ENCODE measurements around the gene SEMA4A.
"Not testable (repeated sequence)": the region's sequence is repeated elsewhere in the genome, so short reads cannot be mapped to it uniquely, and the experiment has no call there.

SEMA4A gene

GRCh38 chr1:156212833-156213643 lies 59.7 kb downstream of the SEMA4A start, which contains the start of gene PMF1:
Gene PMF1 (plus strand): TSS chr1:156213007. CDS start chr1:156213016, 9 bp downstream.
- peak within 1 kb of the TSS; percentile 96 for H3K4me3 Mint-ChIP-seq
- no peaks in the 10 kb centered on the region for H3K9me3 Mint-ChIP-seq
- H3K36me3 Mint-ChIP-seq (ENCODE audit: insufficient read depth) = peaks cover 19% of the 10 kb centered on the region
- peaks cover 25% of the 10 kb centered on the region for H3K4me1 Mint-ChIP-seq
- DNase-seq (ENCODE audit: low spot score in 2 of 2) = peak; percentile 84 to 92
- ATAC-seq (replicated peaks; ENCODE audit: extremely low read depth, poor library complexity, severe bottlenecking) = peak; percentile 97
- no peaks in the 10 kb centered on the region for H3K27me3 Mint-ChIP-seq
- H3K27ac Mint-ChIP-seq (ENCODE audit: low read depth) = peak within 1 kb of the TSS; percentile 99

- no peak for ATAC-seq (replicated peaks; ENCODE audit: extremely low read depth, poor library complexity, severe bottlenecking)
- Mint-ChIP-seq H3K4me3 (peak overlapping the region; percentile 96), H3K36me3 (ENCODE audit: insufficient read depth) (peaks cover 16% of the 10 kb centered on the region)
Observed at GRCh38 chr1:156213644-156213966, 60.2 kb downstream of the SEMA4A start.

GRCh38 chr1:156214024-156214748 lies 60.8 kb downstream of the SEMA4A start:
- Mint-ChIP-seq H3K9me3 (no peaks in the 10 kb centered on the region), H3K4me3 (peak overlapping the region; percentile 96)

More at GRCh38 chr1:156213644-156213966, 60.2 kb downstream of the SEMA4A start:
- no peaks in the 10 kb centered on the region for H3K9me3 Mint-ChIP-seq
- H3K4me1 Mint-ChIP-seq = peaks cover 28% of the 10 kb centered on the region
- no peak for DNase-seq (ENCODE audit: low spot score in 2 of 2)
- no peaks in the 10 kb centered on the region for H3K27me3 Mint-ChIP-seq
- H3K27ac Mint-ChIP-seq (ENCODE audit: low read depth) = peak overlapping the region; percentile 99

GRCh38 chr1:156216361-156217086 lies 63.1 kb downstream of the SEMA4A start:
- not testable (repeated sequence) for ATAC-seq (replicated peaks; ENCODE audit: extremely low read depth, poor library complexity, severe bottlenecking); H3K9me3 Mint-ChIP-seq; H3K27me3 Mint-ChIP-seq; DNase-seq (ENCODE audit: low spot score in 2 of 2); H3K27ac Mint-ChIP-seq (ENCODE audit: low read depth); H3K4me3 Mint-ChIP-seq
- Mint-ChIP-seq H3K4me1 (peaks cover 40% of the 10 kb centered on the region), H3K36me3 (ENCODE audit: insufficient read depth) (peaks cover 16% of the 10 kb centered on the region)

More at GRCh38 chr1:156214024-156214748, 60.8 kb downstream of the SEMA4A start:
- peaks cover 13% of the 10 kb centered on the region for H3K36me3 Mint-ChIP-seq (ENCODE audit: insufficient read depth)
- DNase-seq (ENCODE audit: low spot score in 2 of 2) (no peak), ATAC-seq (replicated peaks; ENCODE audit: extremely low read depth, poor library complexity, severe bottlenecking) (no peak)
- no peaks in the 10 kb centered on the region for H3K27me3 Mint-ChIP-seq
- H3K27ac Mint-ChIP-seq (ENCODE audit: low read depth) = peak overlapping the region; percentile 99
- peaks cover 30% of the 10 kb centered on the region for H3K4me1 Mint-ChIP-seq

GRCh38 chr1:156217871-156218270 lies 64.5 kb downstream of the SEMA4A start:
- no peak for ATAC-seq (replicated peaks; ENCODE audit: extremely low read depth, poor library complexity, severe bottlenecking)
- no peaks in the 10 kb centered on the region for H3K9me3 Mint-ChIP-seq
- H3K4me1 Mint-ChIP-seq = peaks cover 28% of the 10 kb centered on the region

GRCh38 chr1:156220226-156220625 lies 66.8 kb downstream of the SEMA4A start:
- H3K9me3 Mint-ChIP-seq = no peaks in the 10 kb centered on the region

More at GRCh38 chr1:156217871-156218270, 64.5 kb downstream of the SEMA4A start:
- Mint-ChIP-seq H3K27ac (ENCODE audit: low read depth) (peak overlapping the region; percentile 85), H3K4me3 (peak overlapping the region; percentile 43), H3K36me3 (ENCODE audit: insufficient read depth) (peaks cover 17% of the 10 kb centered on the region), H3K27me3 (no peaks in the 10 kb centered on the region)
- DNase-seq (ENCODE audit: low spot score in 2 of 2) = no peak

GRCh38 chr1:156221986-156222692 lies 68.8 kb downstream of the SEMA4A start:
- no peak overlapping the region for H3K4me3 Mint-ChIP-seq
- H3K27me3 Mint-ChIP-seq = no peaks in the 10 kb centered on the region
- DNase-seq (ENCODE audit: low spot score in 2 of 2) (no peak), ATAC-seq (replicated peaks; ENCODE audit: extremely low read depth, poor library complexity, severe bottlenecking) (no peak)
- no peaks in the 10 kb centered on the region for H3K9me3 Mint-ChIP-seq
- peaks cover 20% of the 10 kb centered on the region for H3K36me3 Mint-ChIP-seq (ENCODE audit: insufficient read depth)
- peak overlapping the region; percentile 4 for H3K27ac Mint-ChIP-seq (ENCODE audit: low read depth)
- peaks cover 32% of the 10 kb centered on the region for H3K4me1 Mint-ChIP-seq

More at GRCh38 chr1:156220226-156220625, 66.8 kb downstream of the SEMA4A start:
- DNase-seq (ENCODE audit: low spot score in 2 of 2) (no peak), ATAC-seq (replicated peaks; ENCODE audit: extremely low read depth, poor library complexity, severe bottlenecking) (no peak)
- peak overlapping the region; percentile 50 for H3K27ac Mint-ChIP-seq (ENCODE audit: low read depth)
- peaks cover 28% of the 10 kb centered on the region for H3K4me1 Mint-ChIP-seq
- no peaks in the 10 kb centered on the region for H3K27me3 Mint-ChIP-seq
- H3K36me3 Mint-ChIP-seq (ENCODE audit: insufficient read depth) = peaks cover 17% of the 10 kb centered on the region
- H3K4me3 Mint-ChIP-seq = no peak overlapping the region

- no peak for DNase-seq (ENCODE audit: low spot score in 2 of 2)
- H3K9me3 Mint-ChIP-seq = no peaks in the 10 kb centered on the region
- no peak overlapping the region for H3K27ac Mint-ChIP-seq (ENCODE audit: low read depth)
- ATAC-seq (replicated peaks; ENCODE audit: extremely low read depth, poor library complexity, severe bottlenecking) = no peak
- H3K4me3 Mint-ChIP-seq = no peak overlapping the region
- H3K4me1 Mint-ChIP-seq = peaks cover 18% of the 10 kb centered on the region
- peaks cover 28% of the 10 kb centered on the region for H3K36me3 Mint-ChIP-seq (ENCODE audit: insufficient read depth)
- no peaks in the 10 kb centered on the region for H3K27me3 Mint-ChIP-seq
Observed at GRCh38 chr1:156225677-156226014, 72.3 kb downstream of the SEMA4A start.

GRCh38 chr1:156226116-156226538 lies 72.7 kb downstream of the SEMA4A start:
- Mint-ChIP-seq H3K4me3 (no peak overlapping the region), H3K27me3 (no peaks in the 10 kb centered on the region), H3K27ac (ENCODE audit: low read depth) (no peak overlapping the region), H3K4me1 (peaks cover 14% of the 10 kb centered on the region), H3K9me3 (no peaks in the 10 kb centered on the region), H3K36me3 (ENCODE audit: insufficient read depth) (peaks cover 26% of the 10 kb centered on the region)
- ATAC-seq (replicated peaks; ENCODE audit: extremely low read depth, poor library complexity, severe bottlenecking) = no peak
- no peak for DNase-seq (ENCODE audit: low spot score in 2 of 2)

- peaks cover 25% of the 10 kb centered on the region for H3K36me3 Mint-ChIP-seq (ENCODE audit: insufficient read depth)
- no peak for DNase-seq (ENCODE audit: low spot score in 2 of 2)
- H3K4me1 Mint-ChIP-seq = peaks cover 12% of the 10 kb centered on the region
- H3K27ac Mint-ChIP-seq (ENCODE audit: low read depth) = no peak overlapping the region
- H3K9me3 Mint-ChIP-seq = no peaks in the 10 kb centered on the region
- H3K27me3 Mint-ChIP-seq = no peaks in the 10 kb centered on the region
- no peak overlapping the region for H3K4me3 Mint-ChIP-seq
- ATAC-seq (replicated peaks; ENCODE audit: extremely low read depth, poor library complexity, severe bottlenecking) = no peak
Observed at GRCh38 chr1:156226782-156227181, 73.4 kb downstream of the SEMA4A start.
